Suprapubic skin (tissue), 4 donors: ENCODE measurements around the gene EXOSC9. TPM values are rescaled to one million over a fixed set of nuclear protein-coding genes. Genes with fewer than 3 reads are reported as not detected.

Experiments used
- DNase-seq, 2 donors: peaks; one replicate each; pipeline ENCODE4 v3.0.0-alpha.2; 2019; ENCODE audit warnings: low spot score in 2 of 2
- H3K27ac ChIP-seq: fragments of 200-600 bp; sonication (generic); one replicate; pipeline ENCODE4 v1.5.1; 2019
- H3K27me3 ChIP-seq: fragments of 200-600 bp; sonication (generic); one replicate; pipeline ENCODE4 v1.5.1; 2019
- H3K36me3 ChIP-seq: fragments of 200-600 bp; sonication (generic); one replicate; pipeline ENCODE4 v1.5.1; 2019
- H3K4me1 ChIP-seq: fragments of 200-600 bp; sonication (generic); one replicate; pipeline ENCODE4 v1.5.1; 2019
- H3K4me3 ChIP-seq: fragments of 200-600 bp; sonication (generic); one replicate; pipeline ENCODE4 v1.5.1; 2019; ENCODE audit warnings: mild to moderate bottlenecking
- H3K9me3 ChIP-seq: fragments of 200-600 bp; sonication (generic); one replicate; pipeline ENCODE4 v1.5.1; 2019
- CTCF ChIP-seq, 2 donors: fragments of 200-600 bp in 1 of 2; fragments of 450-650 bp in 1 of 2; sonication (generic) in 1 of 2; IDR thresholded peaks; one replicate each; pipeline ENCODE4 v1.5.1; 2016 to 2019; ENCODE audit warnings: antibody characterized with exemption in 2 of 2, mild to moderate bottlenecking in 1 of 2, moderate library complexity in 1 of 2
- EP300 ChIP-seq: sonication (generic); formaldehyde crosslinking; IDR thresholded peaks from one replicate; pipeline ENCODE4 v1.6.1; 2017; ENCODE audit warnings: antibody characterized with exemption
- POLR2A ChIP-seq, 2 donors: fragments of 450-650 bp; IDR thresholded peaks; one replicate each; pipeline ENCODE4 v1.6.1; 2017; ENCODE audit warnings: antibody characterized with exemption in 2 of 2, mild to moderate bottlenecking in 2 of 2, moderate library complexity in 2 of 2
- POLR2AphosphoS5 ChIP-seq, 3 donors: sonication (generic); formaldehyde crosslinking; IDR thresholded peaks; one replicate each; pipeline ENCODE4 v1.6.1; 2017; ENCODE audit warnings: antibody characterized with exemption in 3 of 3
- whole genome bisulfite sequencing: methylation state at CpG from one replicate; pipeline ENCODE4 v1.1.5; 2018; 5-methylcytosine and 5-hydroxymethylcytosine counted together
- total RNA-seq, 4 donors: library from RNA; depleted of rRNA; stranded (reverse); fragments of >200 nt; gene quantifications; one replicate each; pipeline ENCODE4 v1.1.0, GENCODE V29; 2016

EXOSC9 gene
- total RNA-seq, 4 donors from 2014 or later, result 23.6 to 33.9 (median 25.4) TPM

GRCh38 chr4:121773883-121774282 is 27.2 kb upstream of the EXOSC9 start:
- Histone ChIP-seq H3K27ac (no peak overlapping the region), H3K4me3 (no peak overlapping the region), H3K9me3 (no peaks in the 10 kb centered on the region), H3K27me3 (peaks cover 21% of the 10 kb centered on the region), H3K36me3 (no peaks in the 10 kb centered on the region), H3K4me1 (no peaks in the 10 kb centered on the region)
- no peak for DNase-seq
- no peak for TF ChIP-seq POLR2A (IDR thresholded peaks at IDR 0.05)
- TF ChIP-seq EP300, result no peak
- no peak for TF ChIP-seq CTCF (IDR thresholded peaks at IDR 0.05)
- WGBS, result 90% methylated on average over 1 of the region's 1 CpG

- Histone ChIP-seq H3K9me3 (no peaks in the 10 kb centered on the region), H3K4me3 (no peak overlapping the region), H3K36me3 (no peaks in the 10 kb centered on the region), H3K27me3 (peaks cover 12% of the 10 kb centered on the region), H3K27ac (no peak overlapping the region), H3K4me1 (no peaks in the 10 kb centered on the region)
- DNase-seq, result no peak
- 70% methylated on average over 6 of the region's 6 CpGs for WGBS
- TF ChIP-seq EP300 (no peak), POLR2AphosphoS5 (IDR thresholded peaks at IDR 0.05) (no peak), POLR2A (IDR thresholded peaks at IDR 0.05) (no peak), CTCF (IDR thresholded peaks at IDR 0.05) (no peak)
These were observed 24.3 kb upstream of the EXOSC9 start for GRCh38 chr4:121776610-121777401.

- Histone ChIP-seq H3K4me3 (no peak overlapping the region), H3K9me3 (no peaks in the 10 kb centered on the region), H3K27ac (no peak overlapping the region), H3K4me1 (no peaks in the 10 kb centered on the region), H3K27me3 (peaks cover 12% of the 10 kb centered on the region), H3K36me3 (no peaks in the 10 kb centered on the region)
- WGBS, result 51% methylated on average over 3 of the region's 3 CpGs
- TF ChIP-seq CTCF (IDR thresholded peaks at IDR 0.05) (no peak), POLR2A (IDR thresholded peaks at IDR 0.05) (no peak), POLR2AphosphoS5 (IDR thresholded peaks at IDR 0.05) (no peak), EP300 (no peak)
- DNase-seq, result no peak
These were observed 23.5 kb upstream of the EXOSC9 start for GRCh38 chr4:121777625-121778024.

GRCh38 chr4:121778991-121779628 is 22.0 kb upstream of the EXOSC9 start:
- Histone ChIP-seq H3K27me3 (peaks cover 12% of the 10 kb centered on the region), H3K4me3 (no peak overlapping the region), H3K4me1 (no peaks in the 10 kb centered on the region), H3K36me3 (no peaks in the 10 kb centered on the region), H3K9me3 (no peaks in the 10 kb centered on the region), H3K27ac (no peak overlapping the region)
- no peak for TF ChIP-seq EP300
- TF ChIP-seq POLR2AphosphoS5 (IDR thresholded peaks at IDR 0.05), result no peak
- TF ChIP-seq POLR2A (IDR thresholded peaks at IDR 0.05), result no peak
- no peak for TF ChIP-seq CTCF (IDR thresholded peaks at IDR 0.05)
- 75% methylated on average over 8 of the region's 8 CpGs for WGBS
- no peak for DNase-seq

- no peak overlapping the region for H3K4me3 ChIP-seq
- TF ChIP-seq CTCF (IDR thresholded peaks at IDR 0.05) (no peak), POLR2A (IDR thresholded peaks at IDR 0.05) (no peak), POLR2AphosphoS5 (IDR thresholded peaks at IDR 0.05) (no peak), EP300 (no peak)
- no peak for DNase-seq
- H3K9me3 ChIP-seq, result no peaks in the 10 kb centered on the region
- no peak overlapping the region for H3K27ac ChIP-seq
- H3K36me3 ChIP-seq, result no peaks in the 10 kb centered on the region
- H3K4me1 ChIP-seq, result no peaks in the 10 kb centered on the region
- peaks cover 9% of the 10 kb centered on the region for H3K27me3 ChIP-seq
- WGBS, result 85% methylated on average over 1 of the region's 1 CpG
These were observed 17.9 kb upstream of the EXOSC9 start for GRCh38 chr4:121783210-121783609.
